Tibial nerve (tissue), 4 donors: ENCODE results near the gene MITF.

Experiments
- EP300 ChIP-seq, 2 donors: sonication (generic); formaldehyde crosslinking; IDR thresholded peaks; one replicate each; pipeline ENCODE4 v1.6.1; 2017; ENCODE audit warnings: antibody characterized with exemption in 2 of 2, mild to moderate bottlenecking in 1 of 2
- POLR2A ChIP-seq, 2 donors: fragments of 450-650 bp; IDR thresholded peaks; one replicate each; pipeline ENCODE4 v1.6.1; 2017; ENCODE audit warnings: antibody characterized with exemption in 2 of 2, mild to moderate bottlenecking in 2 of 2, moderate library complexity in 2 of 2
- TF ChIP-seq, protein P1 (sequence below), 5 experiments: fragments of 200-600 bp in 3 of 5; fragments of 450-650 bp in 2 of 5; sonication (generic) in 3 of 5; IDR thresholded peaks; one replicate each; pipeline ENCODE4 v1.5.1; 2016 to 2019; ENCODE audit warnings: antibody characterized with exemption in 5 of 5, mild to moderate bottlenecking in 3 of 5, moderate library complexity in 2 of 5

DNA sequence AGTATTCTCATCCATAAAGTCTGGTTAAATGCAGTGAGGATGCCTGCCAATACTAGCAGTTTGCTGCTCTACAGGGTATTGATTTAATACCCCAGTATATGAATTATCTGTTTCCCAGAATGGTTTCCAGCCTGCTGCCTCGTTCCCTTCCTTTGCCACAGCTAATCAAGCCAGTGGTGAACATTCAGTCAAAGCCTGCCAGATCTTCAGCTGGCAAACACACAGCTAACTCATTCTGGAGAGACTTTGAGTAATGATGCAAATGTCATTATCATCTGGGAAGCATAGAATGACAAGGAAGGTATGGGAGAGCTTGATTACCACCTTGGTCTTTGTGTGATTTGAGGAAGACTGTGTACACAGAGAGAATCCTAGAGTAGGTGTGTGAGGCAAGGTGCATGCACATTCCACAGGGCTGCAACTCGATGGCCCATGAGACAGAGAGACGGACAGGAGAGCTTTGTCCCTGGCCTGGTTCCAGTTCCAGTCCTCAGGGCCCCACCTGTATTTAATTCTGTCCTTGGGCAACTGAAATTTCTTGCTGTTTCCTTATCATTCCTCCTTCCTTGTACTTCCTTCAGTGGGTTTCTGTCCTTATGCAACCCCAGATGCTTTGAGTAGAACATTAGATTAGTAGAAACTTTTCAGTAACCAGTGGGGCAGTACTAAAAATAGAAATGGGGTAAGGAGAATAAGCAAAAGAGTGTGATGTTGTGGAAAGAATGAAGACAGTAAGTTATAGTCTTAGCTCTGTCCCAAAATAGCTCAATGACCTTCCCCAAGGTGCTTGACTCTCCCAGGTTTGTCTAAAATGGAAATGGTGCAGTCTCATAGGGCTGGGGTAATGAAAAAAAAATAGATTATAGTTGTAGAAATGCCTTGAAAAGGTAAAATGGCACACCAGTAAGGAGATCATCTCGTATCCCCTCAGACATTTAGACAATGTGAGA is 72.5 kb downstream of the MITF start:
- TF ChIP-seq, protein P1, sequence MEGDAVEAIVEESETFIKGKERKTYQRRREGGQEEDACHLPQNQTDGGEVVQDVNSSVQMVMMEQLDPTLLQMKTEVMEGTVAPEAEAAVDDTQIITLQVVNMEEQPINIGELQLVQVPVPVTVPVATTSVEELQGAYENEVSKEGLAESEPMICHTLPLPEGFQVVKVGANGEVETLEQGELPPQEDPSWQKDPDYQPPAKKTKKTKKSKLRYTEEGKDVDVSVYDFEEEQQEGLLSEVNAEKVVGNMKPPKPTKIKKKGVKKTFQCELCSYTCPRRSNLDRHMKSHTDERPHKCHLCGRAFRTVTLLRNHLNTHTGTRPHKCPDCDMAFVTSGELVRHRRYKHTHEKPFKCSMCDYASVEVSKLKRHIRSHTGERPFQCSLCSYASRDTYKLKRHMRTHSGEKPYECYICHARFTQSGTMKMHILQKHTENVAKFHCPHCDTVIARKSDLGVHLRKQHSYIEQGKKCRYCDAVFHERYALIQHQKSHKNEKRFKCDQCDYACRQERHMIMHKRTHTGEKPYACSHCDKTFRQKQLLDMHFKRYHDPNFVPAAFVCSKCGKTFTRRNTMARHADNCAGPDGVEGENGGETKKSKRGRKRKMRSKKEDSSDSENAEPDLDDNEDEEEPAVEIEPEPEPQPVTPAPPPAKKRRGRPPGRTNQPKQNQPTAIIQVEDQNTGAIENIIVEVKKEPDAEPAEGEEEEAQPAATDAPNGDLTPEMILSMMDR (IDR thresholded peaks at IDR 0.05): no peak
- TF ChIP-seq POLR2A (IDR thresholded peaks at IDR 0.05) (no peak), EP300 (IDR thresholded peaks at IDR 0.05) (no peak)
